ENCODE measurements around the gene PCDH9. TPM values are rescaled to one million over a fixed set of nuclear protein-coding genes. Genes with fewer than 3 reads are reported as not detected.

Gene PCDH9
- total RNA-seq, 1 experiment from 2014 or later: 5.6 TPM

DNA sequence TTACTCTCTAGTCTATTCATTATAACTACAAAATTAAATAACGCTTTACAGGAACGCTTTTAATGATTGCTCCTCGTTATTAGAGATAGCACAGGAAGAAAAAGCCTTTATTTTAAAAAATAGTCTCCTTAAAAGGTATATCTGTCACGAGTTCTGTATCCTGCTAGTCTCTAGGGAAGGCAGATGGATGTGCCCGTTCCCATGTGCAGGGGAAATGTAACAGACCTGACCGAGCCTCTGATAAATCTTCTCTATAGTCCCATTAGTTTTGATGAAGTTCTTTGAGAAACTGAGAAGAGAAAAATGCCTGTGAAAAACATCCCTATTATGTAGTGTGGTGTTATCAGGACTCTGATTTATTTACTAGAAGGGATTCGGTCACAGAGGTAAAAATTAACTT is 226.4 kb downstream of the PCDH9 start:
- Histone ChIP-seq H3K27me3 (no peaks in the 10 kb centered on the region), H3K9me3 (replicated peaks) (no peaks in the 10 kb centered on the region), H3K36me3 (no peaks in the 10 kb centered on the region), H3K4me3 (no peak overlapping the region), H3K27ac (no peak overlapping the region), H3K4me1 (0 out of 2 replicates have a peak, but pooled peaks cover 3% of the 10 kb centered on the region)
- no peak for DNase-seq

DNA sequence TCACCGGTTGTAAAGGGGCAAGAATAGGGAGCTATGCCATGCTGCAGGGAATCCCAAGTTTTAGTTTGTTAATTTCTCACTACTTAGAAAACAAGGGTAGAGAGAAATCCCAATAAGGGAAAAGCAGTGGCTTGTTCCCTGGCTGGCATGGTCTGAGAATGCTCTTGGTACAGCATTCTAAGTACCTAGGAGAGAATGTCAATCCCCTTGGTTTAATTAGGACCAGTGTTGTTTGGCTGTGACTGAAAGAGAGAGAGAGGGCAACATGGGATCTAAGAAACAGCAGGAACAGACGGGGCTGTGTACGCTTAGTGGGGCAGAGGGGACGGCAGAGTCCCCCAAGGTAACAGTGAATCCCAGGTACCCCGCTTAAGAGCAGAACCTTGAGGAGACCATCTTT is 228.8 kb downstream of the PCDH9 start:
- no peaks in the 10 kb centered on the region for H3K36me3 ChIP-seq
- H3K27ac ChIP-seq: no peak overlapping the region
- H3K4me1 ChIP-seq: no peaks in the 10 kb centered on the region
- H3K27me3 ChIP-seq: no peaks in the 10 kb centered on the region
- no peak overlapping the region for H3K4me3 ChIP-seq
- DNase-seq: no peak
- H3K9me3 ChIP-seq (replicated peaks): no peaks in the 10 kb centered on the region

DNA sequence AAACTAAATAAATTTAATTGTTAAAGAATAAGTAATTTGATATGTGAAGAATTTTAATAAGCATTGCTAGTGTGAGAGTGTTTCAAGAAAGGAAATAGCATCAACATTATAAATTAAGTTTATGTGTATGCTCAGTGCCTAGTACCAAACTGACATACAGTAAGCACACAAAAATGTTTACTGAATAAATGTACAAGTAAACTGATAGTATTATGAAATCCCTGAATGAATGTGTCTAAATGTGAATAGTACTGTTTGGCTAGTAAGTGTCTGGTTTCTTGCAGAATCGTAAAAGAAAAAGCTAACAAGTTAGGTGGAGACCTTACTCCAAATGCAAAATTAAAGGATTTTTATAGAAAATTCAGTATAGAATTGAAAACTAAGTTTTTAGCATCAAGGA is 233.6 kb downstream of the PCDH9 start:
- no peaks in the 10 kb centered on the region; the same call in 1 of the 2 replicates for H3K9me3 ChIP-seq (replicated peaks)
- no peaks in the 10 kb centered on the region for H3K36me3 ChIP-seq
- peaks cover 11% of the 10 kb centered on the region; the same call in 1 of the 2 replicates for H3K4me1 ChIP-seq
- H3K27ac ChIP-seq: no peak overlapping the region
- no peaks in the 10 kb centered on the region for H3K27me3 ChIP-seq
- H3K4me3 ChIP-seq: no peak overlapping the region
- no peak for DNase-seq

DNA sequence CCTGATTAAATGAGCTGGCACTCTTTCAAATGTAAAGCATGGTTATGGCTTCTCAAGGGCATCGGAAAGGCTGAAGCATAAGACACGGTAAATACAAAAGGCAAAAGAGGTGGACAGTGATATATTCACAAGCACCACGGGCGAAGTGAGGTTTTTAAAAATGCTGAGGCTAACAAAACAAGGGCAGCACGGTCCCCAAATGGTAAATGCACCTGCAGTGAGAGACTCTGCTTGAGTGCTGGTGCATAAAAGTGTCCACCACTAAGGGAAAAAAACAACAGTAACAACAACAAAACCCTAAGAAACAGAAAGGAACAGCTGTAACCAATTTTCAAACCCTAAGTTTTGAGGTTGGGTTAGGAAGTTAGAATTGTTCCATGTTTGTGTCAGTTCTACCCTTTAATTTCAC is 234.9 kb downstream of the PCDH9 start:
- Histone ChIP-seq H3K27ac (no peak overlapping the region), H3K27me3 (no peaks in the 10 kb centered on the region), H3K4me3 (no peak overlapping the region), H3K9me3 (replicated peaks) (no peaks in the 10 kb centered on the region; the same call in 1 of the 2 replicates), H3K36me3 (no peaks in the 10 kb centered on the region), H3K4me1 (peaks cover 11% of the 10 kb centered on the region; the same call in 1 of the 2 replicates)
- no peak for DNase-seq

- no peaks in the 10 kb centered on the region for H3K36me3 ChIP-seq
- H3K27me3 ChIP-seq: no peaks in the 10 kb centered on the region
- H3K4me3 ChIP-seq: no peak overlapping the region
- no peak overlapping the region for H3K27ac ChIP-seq
- peaks cover 11% of the 10 kb centered on the region; the same call in 1 of the 2 replicates for H3K4me1 ChIP-seq
- no peaks in the 10 kb centered on the region; the same call in 1 of the 2 replicates for H3K9me3 ChIP-seq (replicated peaks)
- DNase-seq: no peak
Measured at GRCh38 chr13:66994517-66995202, 235.5 kb downstream of the PCDH9 start.

- H3K27me3 ChIP-seq: no peaks in the 10 kb centered on the region
- no peaks in the 10 kb centered on the region for H3K36me3 ChIP-seq
- DNase-seq: no peak
- peaks cover 11% of the 10 kb centered on the region; the same call in 1 of the 2 replicates for H3K4me1 ChIP-seq
- H3K9me3 ChIP-seq (replicated peaks): no peaks in the 10 kb centered on the region; the same call in 1 of the 2 replicates
- H3K27ac ChIP-seq: no peak overlapping the region
- no peak overlapping the region for H3K4me3 ChIP-seq
Measured at GRCh38 chr13:66994097-66994496, 236.0 kb downstream of the PCDH9 start.

GRCh38 chr13:66992719-66993118 is 237.4 kb downstream of the PCDH9 start:
- Histone ChIP-seq H3K4me3 (no peak overlapping the region), H3K9me3 (replicated peaks) (no peaks in the 10 kb centered on the region; the same call in 1 of the 2 replicates), H3K27ac (no peak overlapping the region), H3K27me3 (no peaks in the 10 kb centered on the region), H3K36me3 (no peaks in the 10 kb centered on the region), H3K4me1 (peaks cover 11% of the 10 kb centered on the region; the same call in 1 of the 2 replicates)
- DNase-seq: no peak

DNA sequence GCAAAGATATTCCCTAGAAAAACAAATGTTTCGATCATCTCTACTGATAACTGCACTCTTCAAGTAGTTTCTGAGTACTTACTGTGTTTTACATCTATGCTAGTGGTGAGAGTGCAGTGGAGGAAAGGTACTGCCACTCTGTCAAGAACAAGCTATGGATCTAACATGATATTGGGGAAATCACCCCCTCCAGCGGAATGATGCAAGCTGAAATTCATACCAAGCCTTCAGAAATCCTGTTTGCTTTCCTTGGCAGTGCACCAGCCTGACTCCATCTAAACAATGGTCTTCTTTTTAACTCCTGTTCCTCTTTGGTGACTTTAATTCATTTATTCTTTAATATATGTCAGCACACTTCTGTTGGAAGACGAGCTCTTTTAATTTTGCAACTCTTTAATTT is 238.0 kb downstream of the PCDH9 start:
- H3K4me3 ChIP-seq: no peak overlapping the region
- H3K4me1 ChIP-seq: peaks cover 11% of the 10 kb centered on the region; the same call in 1 of the 2 replicates
- H3K27ac ChIP-seq: no peak overlapping the region
- no peaks in the 10 kb centered on the region for H3K27me3 ChIP-seq
- peak; percentile 44 to 70 for DNase-seq
- no peaks in the 10 kb centered on the region for H3K36me3 ChIP-seq
- no peaks in the 10 kb centered on the region; the same call in 1 of the 2 replicates for H3K9me3 ChIP-seq (replicated peaks)

DNA sequence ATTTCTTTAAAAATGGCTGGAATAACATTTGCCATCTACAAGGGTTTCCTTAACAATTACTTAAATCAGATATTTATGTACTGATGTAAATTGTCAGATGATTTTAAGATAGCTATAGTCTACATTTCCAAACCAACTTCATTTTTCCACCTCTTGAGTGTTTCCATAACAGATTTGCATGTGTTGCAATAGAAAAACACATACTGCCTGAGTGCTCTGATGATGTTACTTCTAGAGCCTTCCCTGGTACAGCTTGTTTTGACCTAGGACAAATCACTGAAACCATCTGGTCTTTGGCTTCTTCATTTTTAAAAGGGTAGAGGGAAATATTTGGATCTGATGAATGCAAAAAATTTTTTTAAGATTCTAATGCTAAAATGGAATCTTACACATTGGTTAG is 245.9 kb downstream of the PCDH9 start:
- H3K9me3 ChIP-seq (replicated peaks): no peaks in the 10 kb centered on the region

GRCh38 chr13:66981912-66982311 is 248.2 kb downstream of the PCDH9 start:
- Histone ChIP-seq H3K27ac (no peak overlapping the region), H3K9me3 (replicated peaks) (no peaks in the 10 kb centered on the region), H3K4me1 (no peaks in the 10 kb centered on the region), H3K27me3 (no peaks in the 10 kb centered on the region), H3K4me3 (no peak overlapping the region), H3K36me3 (no peaks in the 10 kb centered on the region)
- DNase-seq: no peak

More for the DNA sequence above, 245.9 kb downstream of the PCDH9 start:
- Histone ChIP-seq H3K36me3 (no peaks in the 10 kb centered on the region), H3K27ac (no peak overlapping the region), H3K4me3 (no peak overlapping the region), H3K4me1 (no peaks in the 10 kb centered on the region), H3K27me3 (no peaks in the 10 kb centered on the region)
- DNase-seq: no peak

DNA sequence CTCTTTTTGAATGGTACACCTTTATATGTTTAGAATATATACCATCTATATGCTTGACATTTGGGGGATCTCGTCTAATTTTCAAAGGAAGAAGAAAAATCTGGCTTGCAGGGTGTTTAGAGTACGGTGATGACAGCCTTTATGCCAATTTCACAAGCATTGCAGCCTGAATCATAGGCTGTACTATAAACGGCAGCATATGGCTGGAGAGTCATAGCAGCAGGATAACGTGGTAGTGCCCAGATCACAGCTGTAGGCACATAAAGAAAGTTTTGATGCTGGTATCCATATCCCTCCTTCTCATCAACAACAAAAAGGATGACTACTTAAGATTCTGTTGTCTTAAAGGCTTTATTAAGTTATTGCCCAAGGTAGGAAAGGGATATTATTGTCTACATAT is 253.0 kb downstream of the PCDH9 start:
- no peaks in the 10 kb centered on the region for H3K4me1 ChIP-seq
- H3K9me3 ChIP-seq (replicated peaks): no peaks in the 10 kb centered on the region
- no peak overlapping the region for H3K27ac ChIP-seq
- DNase-seq: no peak
- H3K4me3 ChIP-seq: no peak overlapping the region
- no peaks in the 10 kb centered on the region; the same call in 1 of the 2 replicates for H3K36me3 ChIP-seq
- H3K27me3 ChIP-seq: no peaks in the 10 kb centered on the region

DNA sequence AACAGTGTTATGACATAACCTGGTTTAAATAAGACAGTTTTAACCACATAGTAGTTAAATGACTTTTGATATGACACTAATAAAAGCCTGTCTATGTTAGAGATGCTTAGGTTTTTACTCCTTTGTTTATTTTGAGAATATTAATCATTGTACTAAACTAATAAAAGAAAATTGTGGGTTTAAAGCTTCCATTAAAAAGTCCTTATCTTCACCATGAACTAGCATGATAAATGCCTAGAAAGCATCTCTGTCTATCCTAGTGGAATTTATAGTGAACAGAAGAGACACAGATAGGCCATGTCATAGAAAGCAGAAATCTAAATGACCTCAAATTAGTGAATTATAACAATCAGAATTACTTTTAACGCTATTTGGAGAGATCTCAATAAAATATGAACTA is 255.2 kb downstream of the PCDH9 start:
- no peak for DNase-seq
- no peak overlapping the region for H3K27ac ChIP-seq
- H3K4me3 ChIP-seq: no peak overlapping the region

DNA sequence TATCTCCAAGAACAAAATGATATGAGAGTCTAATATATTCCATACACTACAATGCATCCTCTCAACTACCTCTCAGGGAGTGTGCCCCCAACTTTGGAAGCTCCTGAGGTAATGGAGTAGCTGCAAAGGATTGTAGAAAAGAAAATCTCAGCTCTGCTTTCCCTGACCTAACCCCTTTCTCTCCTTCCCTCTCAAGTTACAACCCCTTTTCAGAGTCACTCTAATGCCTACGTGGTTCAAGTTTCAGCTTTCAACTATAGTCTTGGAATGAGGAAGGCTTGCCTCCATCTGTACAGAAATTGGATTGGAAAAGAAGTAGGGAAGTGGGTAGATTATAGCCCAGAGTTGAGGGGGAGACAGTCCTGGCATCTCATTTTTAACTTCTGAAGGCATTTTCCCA is 256.0 kb downstream of the PCDH9 start:
- Histone ChIP-seq H3K9me3 (replicated peaks) (no peaks in the 10 kb centered on the region), H3K4me3 (no peak overlapping the region), H3K27me3 (no peaks in the 10 kb centered on the region), H3K27ac (no peak overlapping the region), H3K36me3 (no peaks in the 10 kb centered on the region; the same call in 1 of the 2 replicates), H3K4me1 (no peaks in the 10 kb centered on the region)
- peak in 1 of 2 experiments; percentile 41 for DNase-seq

More for the DNA sequence above, 255.2 kb downstream of the PCDH9 start:
- no peaks in the 10 kb centered on the region; the same call in 1 of the 2 replicates for H3K36me3 ChIP-seq
- no peaks in the 10 kb centered on the region for H3K4me1 ChIP-seq
- H3K27me3 ChIP-seq: no peaks in the 10 kb centered on the region
- H3K9me3 ChIP-seq (replicated peaks): no peaks in the 10 kb centered on the region

GRCh38 chr13:66972659-66973058 is 257.5 kb downstream of the PCDH9 start:
- no peak for DNase-seq

DNA sequence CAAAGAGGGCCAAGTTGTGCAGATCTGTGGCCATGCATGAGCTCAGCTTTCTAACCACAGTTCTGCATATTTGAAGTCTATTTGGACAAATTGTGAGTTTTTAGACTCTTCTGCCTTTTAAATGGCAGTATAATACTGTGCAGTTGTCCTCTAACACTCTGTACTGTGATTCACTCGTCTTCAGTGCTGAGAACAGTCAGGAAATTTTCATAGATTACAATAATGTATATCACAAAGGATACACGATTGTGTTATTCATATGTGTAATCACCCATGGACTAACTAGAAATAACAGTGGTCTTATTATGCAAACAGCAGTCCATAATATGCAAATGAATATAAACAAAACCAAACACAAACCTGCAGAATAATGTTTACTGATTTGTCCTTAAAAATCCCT is 259.1 kb downstream of the PCDH9 start:
- DNase-seq: no peak
- Histone ChIP-seq H3K4me1 (no peaks in the 10 kb centered on the region), H3K4me3 (no peak overlapping the region), H3K27me3 (no peaks in the 10 kb centered on the region), H3K36me3 (no peaks in the 10 kb centered on the region; the same call in 1 of the 2 replicates), H3K27ac (no peak overlapping the region), H3K9me3 (replicated peaks) (no peaks in the 10 kb centered on the region)

More at GRCh38 chr13:66972659-66973058, 257.5 kb downstream of the PCDH9 start:
- H3K36me3 ChIP-seq: no peaks in the 10 kb centered on the region; the same call in 1 of the 2 replicates
- no peak overlapping the region for H3K27ac ChIP-seq
- H3K4me1 ChIP-seq: no peaks in the 10 kb centered on the region
- H3K4me3 ChIP-seq: no peak overlapping the region
- no peaks in the 10 kb centered on the region for H3K27me3 ChIP-seq
- H3K9me3 ChIP-seq (replicated peaks): no peaks in the 10 kb centered on the region

Data from SJCRH30 (cell line).